Brain pericyte (primary cell): ENCODE measurements around the gene CABCOCO1.

Experiments
- DNase-seq: peaks from one replicate; pipeline ENCODE4 v3.0.0-alpha.2; 2012; ENCODE audit warnings: low read depth, low spot score

Gene CABCOCO1

DNA sequence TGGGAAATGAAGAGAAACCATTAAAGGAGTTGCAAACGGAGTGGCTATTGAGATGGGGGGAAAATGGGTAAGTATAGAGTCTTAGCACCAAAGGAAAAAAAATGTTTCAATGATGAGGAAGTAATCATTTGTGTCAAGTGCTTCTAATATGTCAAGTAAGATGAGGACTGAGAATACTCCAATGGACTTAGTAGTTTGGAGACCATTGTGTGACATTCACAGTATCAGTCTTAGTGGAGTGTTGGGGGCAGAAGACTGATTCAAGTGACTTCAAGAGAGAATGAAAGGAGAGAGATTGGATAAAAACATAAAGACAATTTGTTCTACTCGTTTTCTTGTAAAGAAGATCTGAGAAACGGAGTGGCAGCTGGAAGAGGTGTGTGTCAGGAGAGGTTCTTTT lies 150.2 kb downstream of the CABCOCO1 start:
- DNase-seq: no peak

DNA sequence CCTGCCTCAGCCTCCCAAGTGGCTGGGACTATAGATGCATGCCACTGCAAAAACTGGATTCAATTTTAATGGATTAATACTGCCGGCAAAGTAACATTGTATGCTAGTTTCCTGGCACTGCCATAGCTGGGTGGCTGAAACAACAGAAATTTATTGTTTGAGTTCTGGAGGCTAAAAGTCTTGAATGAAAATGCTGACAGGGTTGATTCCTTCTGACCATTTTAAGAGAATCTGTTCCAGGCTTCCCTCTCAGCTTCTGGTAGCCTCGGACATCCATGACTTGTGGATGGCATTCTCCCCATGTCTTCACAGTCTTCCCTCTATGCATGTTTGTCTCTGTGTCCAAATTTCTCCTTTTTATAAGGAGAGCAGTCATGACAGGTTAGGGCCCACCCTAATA lies 151.4 kb downstream of the CABCOCO1 start:
- no peak for DNase-seq

GRCh38 chr10:61815496-61815895 lies 152.8 kb downstream of the CABCOCO1 start:
- no peak for DNase-seq
